Stimulated activated CD4-positive, alpha-beta T cell treated with anti-CD3 and anti-CD28 coated beads, Interleukin-12 subunit alpha, Interleukin-12 subunit beta, amount 100 ng/mL, for 24 hours (primary cell): ENCODE results near the gene FAM177A1.

ENCODE experiments used
- DNase-seq, 2 experiments: peaks; one replicate each; pipeline ENCODE4 v3.0.0-alpha.2; 2020; ENCODE audit warnings: low read depth in 2 of 2

FAM177A1 gene

GRCh38 chr14:35123388-35123703, 77.3 kb downstream of the FAM177A1 start:
- no peak for DNase-seq

DNA sequence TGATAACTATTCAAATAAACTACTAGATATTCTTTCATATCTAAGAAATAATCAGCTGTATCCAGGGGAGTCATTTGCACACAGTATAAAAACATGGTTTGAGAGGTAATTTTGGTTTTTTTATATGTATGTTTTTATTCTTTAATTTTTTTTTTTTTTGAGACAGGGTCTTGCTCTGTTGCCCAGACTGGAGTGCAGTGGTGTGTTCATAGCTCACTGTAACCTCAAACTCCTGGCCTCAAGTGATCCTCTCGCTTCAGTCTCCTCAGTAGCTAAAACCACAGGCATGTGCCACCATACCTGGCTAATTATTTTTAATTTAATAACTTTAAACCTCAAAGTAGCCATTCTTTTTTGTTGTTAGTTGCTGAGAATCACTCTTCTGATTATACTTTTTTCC, 78.1 kb downstream of the FAM177A1 start:
- DNase-seq, result no peak
